GM20431 (cell line): ENCODE results near the gene FRMD3.

Experiments used
- in situ Hi-C: fragments of 300-500 bp; cut with MseI, MboI; formaldehyde crosslinking; loops from one replicate; pipeline ENCODE4 v1.15.0; 2020; ENCODE audit warnings: low sequenced_read_pairs; ENCODE audit not compliant: unreplicated experiment

FRMD3 gene

GRCh38 chr9:83477120-83477519 is 61.1 kb downstream of the FRMD3 start:
- in situ Hi-C loops, result no loop called here

DNA sequence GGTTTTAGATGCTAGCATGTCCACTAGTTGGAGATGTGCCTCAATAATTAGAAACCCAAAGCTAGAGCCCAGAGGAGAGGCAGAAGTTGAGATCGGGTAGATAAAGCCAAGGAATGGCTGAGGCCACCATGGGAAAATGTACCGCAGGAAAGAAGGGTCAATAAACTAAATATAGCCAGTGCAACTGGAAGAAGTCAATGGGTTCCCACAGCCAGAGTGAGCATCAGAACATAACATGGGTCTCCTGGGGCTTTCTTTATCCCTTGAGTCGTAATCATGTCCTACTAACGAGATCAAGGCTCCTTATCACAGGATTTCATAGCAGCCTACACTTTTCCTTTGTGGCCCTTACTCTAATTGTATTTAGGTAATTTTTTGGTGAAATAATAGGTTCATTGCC is 61.7 kb downstream of the FRMD3 start:
- in situ Hi-C loops, result no loop called here

DNA sequence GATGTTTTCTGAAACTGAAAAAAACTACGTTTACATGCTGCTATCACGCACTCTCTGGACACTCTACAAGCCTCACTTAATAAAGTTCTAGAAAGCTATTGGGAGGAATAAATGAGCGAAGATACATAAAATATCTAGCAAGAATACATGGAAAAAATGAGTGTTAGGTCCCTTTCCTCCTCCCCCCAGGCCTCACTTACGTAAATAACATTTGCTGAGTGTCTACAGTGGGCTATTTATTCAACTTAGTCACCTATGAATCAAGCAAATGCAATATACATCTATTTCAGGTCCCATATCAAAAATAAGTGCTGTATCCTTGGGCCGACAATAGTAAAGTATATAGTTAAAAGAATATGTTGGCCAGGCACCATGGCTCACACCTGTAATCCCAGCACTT is 62.5 kb downstream of the FRMD3 start:
- in situ Hi-C loops, result no loop called here

DNA sequence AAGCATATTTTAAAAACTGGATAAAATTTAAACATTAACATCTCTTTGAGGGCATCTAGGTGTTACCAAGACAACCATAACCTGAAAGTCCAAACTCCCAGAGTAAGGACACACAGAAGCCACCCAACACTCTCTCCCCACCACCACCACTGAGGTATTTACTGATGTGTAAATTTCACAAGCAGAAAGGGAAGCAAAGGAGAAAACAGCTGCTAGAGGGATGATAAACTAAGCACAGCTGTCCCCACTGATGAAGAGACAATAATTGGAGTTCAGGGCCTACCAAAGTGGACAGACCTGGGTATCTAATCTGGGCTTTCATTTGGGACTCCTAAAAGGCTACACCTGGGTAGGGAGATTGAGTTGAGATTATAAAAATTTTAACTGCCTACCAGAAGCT is 63.6 kb downstream of the FRMD3 start:
- in situ Hi-C loops, result no loop called here

- in situ Hi-C loops, result no loop called here
Measured at GRCh38 chr9:83473488-83473971, 64.7 kb downstream of the FRMD3 start.

DNA sequence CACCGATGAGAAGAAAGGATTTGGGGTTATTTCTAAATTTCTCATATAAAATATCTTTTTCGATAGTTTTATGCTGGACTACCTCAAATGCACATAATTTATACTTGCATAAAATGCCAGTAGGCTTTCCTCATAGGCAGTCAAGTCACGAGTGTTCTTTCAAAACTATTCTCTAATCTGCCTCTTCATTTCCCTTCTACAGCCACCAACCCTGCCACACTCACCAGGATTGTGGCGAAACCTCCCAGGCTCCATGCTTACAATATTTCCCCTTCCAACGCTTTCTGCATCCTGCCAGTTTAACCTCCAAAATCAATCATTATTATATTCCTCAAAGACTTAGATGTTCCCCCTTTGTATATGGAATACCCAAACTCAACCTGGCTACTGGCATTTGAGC is 65.4 kb downstream of the FRMD3 start:
- in situ Hi-C loops, result no loop called here

- in situ Hi-C loops, result no loop called here
Measured at GRCh38 chr9:83472221-83472665, 66.0 kb downstream of the FRMD3 start.

GRCh38 chr9:83471241-83471640 is 67.0 kb downstream of the FRMD3 start:
- in situ Hi-C loops, result no loop called here

DNA sequence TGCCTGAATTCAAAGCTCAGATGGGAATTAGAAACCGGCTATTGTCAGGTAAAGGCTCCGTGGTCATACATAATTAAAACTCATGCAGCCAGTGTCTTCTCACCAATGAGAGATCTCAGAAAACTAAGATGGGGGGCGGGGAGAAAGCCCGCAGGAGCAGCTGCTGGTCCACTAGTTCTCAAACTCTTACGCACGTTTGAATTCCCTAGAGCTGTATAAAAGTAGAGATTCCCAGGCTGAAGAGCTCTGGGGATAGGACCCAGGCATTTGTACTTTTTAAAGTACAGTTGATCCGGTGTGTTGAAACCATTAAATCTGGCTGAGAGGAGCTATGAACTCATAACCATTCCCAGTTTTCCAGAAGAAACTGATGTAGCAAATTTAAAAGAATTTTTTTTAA is 68.5 kb downstream of the FRMD3 start:
- in situ Hi-C loops, result no loop called here

- in situ Hi-C loops, result no loop called here
Measured at GRCh38 chr9:83468821-83469220, 69.4 kb downstream of the FRMD3 start.

- in situ Hi-C loops, result no loop called here
Measured at GRCh38 chr9:83466877-83467276, 71.3 kb downstream of the FRMD3 start.

DNA sequence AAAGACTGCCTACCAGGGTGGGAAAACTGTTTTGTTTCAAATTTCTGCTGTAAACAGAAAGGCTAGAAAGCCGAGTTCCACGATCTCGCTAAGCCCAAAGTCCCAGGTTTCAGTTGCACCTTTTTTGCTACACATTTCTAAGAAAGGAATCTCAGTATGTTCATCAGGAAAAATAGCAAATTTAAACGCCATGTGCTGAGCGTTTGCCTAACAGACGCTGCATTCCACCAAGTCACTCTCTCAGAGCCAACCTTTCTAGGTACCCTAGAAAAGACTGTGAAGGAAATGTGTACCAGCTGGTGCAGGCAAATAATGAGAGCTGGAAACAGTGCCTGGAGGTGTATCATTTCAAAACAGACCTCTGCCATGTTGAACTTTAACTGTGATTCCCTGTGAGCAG is 71.8 kb downstream of the FRMD3 start:
- in situ Hi-C loops, result no loop called here

GRCh38 chr9:83459830-83460229 is 78.4 kb downstream of the FRMD3 start:
- in situ Hi-C loops, result no loop called here

DNA sequence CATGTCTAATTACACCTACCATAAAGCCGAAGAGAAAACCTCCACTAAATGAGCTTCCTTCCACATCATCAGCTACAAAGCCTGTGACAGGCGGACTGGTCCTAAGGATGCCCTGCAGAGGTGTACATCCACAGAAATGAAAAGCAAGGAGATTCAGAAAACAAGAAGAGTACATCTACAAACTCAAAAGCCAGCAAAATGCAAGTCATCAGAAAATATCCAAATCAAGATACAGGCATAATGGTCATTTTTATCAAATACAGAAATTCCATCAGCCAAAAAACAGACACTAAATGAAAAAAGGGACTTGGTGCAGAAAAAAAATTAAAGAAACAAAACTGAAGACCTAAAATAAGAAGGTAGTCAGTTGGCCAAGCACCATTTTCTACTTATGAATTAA is 79.7 kb downstream of the FRMD3 start:
- in situ Hi-C loops, result no loop called here

DNA sequence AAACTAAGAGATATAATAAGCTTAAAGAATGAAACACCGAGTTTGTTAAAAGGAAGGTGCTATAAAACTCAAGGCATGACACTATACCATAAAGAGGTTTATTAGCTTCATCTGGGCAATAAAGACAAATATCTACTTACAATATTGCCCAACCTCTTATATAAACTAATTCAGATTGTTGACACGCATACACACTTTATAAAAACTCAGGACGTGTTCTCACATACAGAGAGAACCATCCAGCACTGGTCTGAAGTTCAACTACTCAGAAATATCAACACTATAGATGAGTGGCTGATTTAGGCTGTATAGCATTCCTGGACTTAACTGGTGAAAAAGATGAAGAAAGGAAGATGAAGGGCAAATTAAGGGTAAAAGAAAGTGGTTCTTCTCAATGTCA is 81.2 kb downstream of the FRMD3 start:
- in situ Hi-C loops, result no loop called here

DNA sequence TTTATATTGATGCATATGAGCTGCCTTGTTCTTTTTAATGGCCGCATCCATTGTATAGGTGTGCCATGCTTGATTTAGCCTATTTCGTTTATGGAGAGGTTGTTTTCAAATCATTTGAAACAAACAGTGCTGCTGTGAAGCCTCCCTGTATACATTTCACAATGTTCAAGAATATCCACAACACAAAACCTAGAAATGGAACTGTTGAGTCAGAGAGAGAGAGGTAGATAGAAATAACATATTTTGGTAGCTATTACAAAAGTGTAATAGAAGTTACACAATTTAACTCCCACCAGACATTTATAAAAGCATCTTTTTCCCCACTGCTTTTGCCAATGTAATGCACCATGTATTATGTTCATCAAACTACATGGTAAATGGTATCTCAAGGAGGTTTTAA is 82.0 kb downstream of the FRMD3 start:
- in situ Hi-C loops, result no loop called here

- in situ Hi-C loops, result no loop called here
Measured at GRCh38 chr9:83454076-83454475, 84.1 kb downstream of the FRMD3 start.

GRCh38 chr9:83451308-83451707 is 86.9 kb downstream of the FRMD3 start:
- in situ Hi-C loops, result no loop called here

GRCh38 chr9:83449983-83450382 is 88.2 kb downstream of the FRMD3 start:
- in situ Hi-C loops, result no loop called here

DNA sequence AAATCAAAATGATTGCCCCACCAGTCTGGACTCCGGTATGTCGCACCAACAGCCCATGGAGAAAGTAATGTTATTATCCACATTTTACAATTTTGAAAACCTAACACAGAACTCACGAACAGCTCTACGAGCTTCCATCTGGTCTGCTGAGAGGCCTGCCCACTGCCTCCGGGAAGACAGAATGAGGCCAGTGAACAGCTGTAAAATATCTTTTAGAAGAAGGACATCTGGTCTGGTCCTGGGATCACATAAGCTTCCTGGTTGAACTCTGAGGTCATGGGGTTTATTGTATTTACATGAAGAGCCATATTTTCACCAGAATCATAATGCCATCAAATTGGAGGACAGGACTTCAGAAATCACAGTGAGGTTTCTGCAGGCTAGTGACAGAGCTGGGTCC is 89.0 kb downstream of the FRMD3 start:
- in situ Hi-C loops, result no loop called here

GRCh38 chr9:83448626-83449025 is 89.6 kb downstream of the FRMD3 start:
- in situ Hi-C loops, result no loop called here

- in situ Hi-C loops, result no loop called here
Measured at GRCh38 chr9:83447351-83447750, 90.8 kb downstream of the FRMD3 start.

DNA sequence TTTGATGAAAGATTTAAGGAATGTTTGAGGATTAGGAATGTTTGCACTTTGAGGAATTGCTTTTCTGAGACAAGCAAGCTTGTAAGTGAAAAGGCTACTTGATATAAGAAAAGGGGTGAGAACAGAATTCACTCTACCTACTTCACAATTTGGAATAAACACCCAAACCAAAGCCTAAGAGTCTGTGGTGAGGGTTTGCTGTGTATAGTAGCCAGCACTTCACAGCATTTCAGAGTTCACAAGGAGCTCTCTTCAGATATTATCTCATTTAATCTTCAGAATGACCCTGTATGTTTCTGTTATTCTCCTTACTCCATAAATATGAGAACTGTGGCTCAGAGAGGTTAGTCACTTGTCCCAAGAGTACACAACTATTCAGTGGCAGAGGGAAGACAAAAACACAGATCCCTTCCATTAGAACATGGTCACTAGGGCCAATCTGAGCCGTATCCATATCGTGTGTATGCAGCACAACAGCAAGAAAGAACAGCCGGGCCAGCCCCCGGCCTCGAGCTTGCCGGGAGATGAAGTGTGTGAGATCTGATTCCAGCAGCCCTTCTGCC is 92.4 kb downstream of the FRMD3 start:
- in situ Hi-C loops, result no loop called here
